Germinal center (tissue), 1 donor: ENCODE results near the gene SLC19A2.
"Not testable (repeated sequence)": the region's sequence is repeated elsewhere in the genome, so short reads cannot be mapped to it uniquely, and the experiment has no call there.

Experiments used
- DNase-seq: peaks from one replicate; pipeline ENCODE4 v3.0.0; 2012; ENCODE audit warnings: mixed read lengths, low spot score

SLC19A2 gene, protein sequence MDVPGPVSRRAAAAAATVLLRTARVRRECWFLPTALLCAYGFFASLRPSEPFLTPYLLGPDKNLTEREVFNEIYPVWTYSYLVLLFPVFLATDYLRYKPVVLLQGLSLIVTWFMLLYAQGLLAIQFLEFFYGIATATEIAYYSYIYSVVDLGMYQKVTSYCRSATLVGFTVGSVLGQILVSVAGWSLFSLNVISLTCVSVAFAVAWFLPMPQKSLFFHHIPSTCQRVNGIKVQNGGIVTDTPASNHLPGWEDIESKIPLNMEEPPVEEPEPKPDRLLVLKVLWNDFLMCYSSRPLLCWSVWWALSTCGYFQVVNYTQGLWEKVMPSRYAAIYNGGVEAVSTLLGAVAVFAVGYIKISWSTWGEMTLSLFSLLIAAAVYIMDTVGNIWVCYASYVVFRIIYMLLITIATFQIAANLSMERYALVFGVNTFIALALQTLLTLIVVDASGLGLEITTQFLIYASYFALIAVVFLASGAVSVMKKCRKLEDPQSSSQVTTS

DNA sequence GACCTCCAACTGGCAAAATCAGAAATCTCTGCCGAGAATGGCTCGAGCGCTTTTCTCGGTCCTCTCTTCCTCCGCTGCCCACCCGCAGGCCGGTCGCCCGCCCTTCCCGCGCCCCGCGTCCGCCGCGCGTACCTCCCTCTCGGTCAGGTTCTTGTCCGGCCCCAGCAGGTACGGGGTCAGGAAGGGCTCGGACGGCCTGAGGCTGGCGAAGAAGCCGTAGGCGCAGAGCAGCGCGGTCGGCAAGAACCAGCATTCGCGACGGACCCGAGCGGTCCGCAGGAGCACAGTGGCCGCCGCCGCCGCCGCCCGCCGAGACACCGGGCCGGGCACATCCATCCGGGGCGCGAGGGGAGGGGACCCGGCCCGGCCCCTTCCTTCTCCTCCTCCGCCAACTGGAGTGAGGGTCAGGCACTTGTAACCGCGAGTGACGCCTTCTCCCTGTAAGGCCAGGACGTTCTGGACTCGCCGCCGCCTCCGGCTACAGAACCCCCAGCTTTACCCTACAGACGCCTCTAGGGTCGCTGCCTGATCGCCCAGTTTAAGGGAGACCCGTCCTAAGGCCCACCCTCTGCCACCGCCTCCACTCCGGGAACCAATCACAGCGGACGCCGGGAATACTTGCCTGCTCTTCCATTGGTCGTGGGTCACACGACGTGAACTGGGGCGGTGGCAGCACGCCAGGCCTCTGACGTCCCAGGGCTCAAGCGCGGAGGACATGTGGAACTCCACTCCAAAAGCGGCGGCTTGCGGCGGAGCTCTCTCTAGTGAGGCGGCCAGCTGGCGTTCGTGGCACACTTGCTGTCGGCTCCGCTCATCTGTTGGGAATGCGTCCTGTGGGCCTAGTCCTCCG lies at the start of gene SLC19A2:
SLC19A2 (minus strand) TSS at position 514 of the 850 bp plus-strand sequence; CDS start at position 336, 178 bp downstream.
- peak; percentile 99 for DNase-seq

DNA sequence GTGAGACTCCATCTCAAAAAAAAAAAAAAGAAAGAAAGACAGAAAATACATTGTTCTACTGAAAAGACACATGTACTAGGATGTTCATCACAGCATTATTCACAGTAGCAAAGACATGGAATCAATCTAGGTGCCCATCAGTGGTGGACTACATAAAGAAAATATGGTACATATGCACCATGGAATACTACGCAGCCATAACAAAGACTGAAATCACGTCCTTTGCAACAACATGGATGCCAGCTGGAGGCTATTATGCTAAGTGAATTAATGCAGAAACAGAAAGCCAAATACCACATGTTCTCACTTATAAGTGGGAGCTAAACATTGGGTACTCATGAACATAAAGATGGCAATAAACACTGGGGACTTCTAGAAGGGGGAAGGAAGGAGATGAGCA lies 48.9 kb upstream of the SLC19A2 start:
- no peak for DNase-seq

DNA sequence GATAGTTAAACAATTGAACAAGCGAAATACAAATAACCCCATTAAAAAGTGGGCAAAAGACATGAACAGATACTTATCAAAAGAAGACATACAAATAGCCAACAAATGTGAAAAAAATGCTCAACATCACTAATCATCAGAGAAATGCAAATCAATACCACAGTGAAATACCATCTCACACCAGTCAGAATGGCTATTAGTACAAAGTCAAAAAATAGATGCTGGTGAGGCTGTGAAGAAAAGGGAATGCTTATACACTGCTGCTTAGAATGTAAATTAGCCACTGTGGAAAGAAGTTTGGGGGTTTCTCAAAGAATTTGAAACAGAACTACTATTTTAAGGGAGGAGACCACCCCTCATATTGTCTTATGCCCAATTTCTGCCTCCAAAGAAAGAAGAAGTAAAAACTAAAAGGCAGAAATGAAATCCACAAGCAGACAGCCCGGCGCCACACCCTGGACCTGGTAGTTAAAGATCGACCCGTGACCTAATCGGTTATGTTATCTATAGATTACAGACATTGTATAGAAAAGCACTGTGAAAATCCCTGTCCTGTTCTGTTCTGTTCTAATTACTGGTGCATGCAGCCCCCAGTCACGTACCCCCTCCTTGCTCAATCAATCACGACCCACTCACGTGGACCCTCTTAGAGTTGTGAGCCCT lies 47.9 kb upstream of the SLC19A2 start:
- DNase-seq: not testable (repeated sequence)

DNA sequence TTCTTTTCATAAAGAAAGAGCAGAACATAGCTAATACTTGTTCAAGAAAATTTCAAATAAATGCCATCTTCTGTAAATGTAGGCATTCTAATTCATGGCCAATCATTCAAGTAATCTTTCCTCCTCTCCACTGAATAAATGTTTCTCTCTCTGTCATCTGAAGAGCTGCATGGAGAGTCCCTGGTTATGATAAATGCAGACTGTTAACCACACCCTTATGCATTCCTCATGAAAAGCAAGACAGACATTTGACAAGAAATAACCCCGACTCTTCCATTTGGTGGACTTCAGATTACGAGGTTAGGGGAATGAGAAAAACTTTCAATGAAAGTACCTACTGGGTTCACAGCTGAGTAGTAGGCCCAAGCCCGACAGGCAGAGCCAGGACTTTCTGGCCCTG lies 44.7 kb upstream of the SLC19A2 start:
- no peak for DNase-seq

DNA sequence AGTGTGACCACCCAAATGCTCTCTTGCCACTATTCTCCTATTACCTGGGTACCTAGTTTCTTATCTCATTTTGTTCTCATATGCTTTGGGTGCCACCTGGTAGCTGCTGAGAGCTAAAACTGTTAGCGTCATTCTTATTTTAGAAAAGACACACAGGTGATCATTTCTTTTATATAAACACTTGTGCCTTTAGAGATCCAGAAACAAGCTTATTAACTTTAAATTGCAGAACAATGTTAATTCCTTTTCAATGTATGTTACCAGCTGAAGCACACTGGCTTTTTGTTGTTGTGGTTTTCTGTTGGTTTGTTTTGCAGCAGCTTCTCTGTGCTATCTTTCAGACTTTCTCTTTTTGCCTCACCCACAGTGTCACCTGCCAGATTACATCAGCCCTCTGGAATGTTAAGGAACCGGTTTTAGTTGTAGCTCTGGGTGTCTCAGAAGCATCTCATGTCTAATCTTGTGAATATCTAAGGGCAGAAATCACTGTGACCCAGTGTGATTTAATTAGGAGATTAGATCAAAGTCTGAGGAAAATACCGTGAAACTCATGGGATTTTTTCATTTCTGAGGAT lies 43.4 kb upstream of the SLC19A2 start:
- no peak for DNase-seq

GRCh38 chr1:169528215-169529067 lies 42.7 kb upstream of the SLC19A2 start:
- DNase-seq: no peak

DNA sequence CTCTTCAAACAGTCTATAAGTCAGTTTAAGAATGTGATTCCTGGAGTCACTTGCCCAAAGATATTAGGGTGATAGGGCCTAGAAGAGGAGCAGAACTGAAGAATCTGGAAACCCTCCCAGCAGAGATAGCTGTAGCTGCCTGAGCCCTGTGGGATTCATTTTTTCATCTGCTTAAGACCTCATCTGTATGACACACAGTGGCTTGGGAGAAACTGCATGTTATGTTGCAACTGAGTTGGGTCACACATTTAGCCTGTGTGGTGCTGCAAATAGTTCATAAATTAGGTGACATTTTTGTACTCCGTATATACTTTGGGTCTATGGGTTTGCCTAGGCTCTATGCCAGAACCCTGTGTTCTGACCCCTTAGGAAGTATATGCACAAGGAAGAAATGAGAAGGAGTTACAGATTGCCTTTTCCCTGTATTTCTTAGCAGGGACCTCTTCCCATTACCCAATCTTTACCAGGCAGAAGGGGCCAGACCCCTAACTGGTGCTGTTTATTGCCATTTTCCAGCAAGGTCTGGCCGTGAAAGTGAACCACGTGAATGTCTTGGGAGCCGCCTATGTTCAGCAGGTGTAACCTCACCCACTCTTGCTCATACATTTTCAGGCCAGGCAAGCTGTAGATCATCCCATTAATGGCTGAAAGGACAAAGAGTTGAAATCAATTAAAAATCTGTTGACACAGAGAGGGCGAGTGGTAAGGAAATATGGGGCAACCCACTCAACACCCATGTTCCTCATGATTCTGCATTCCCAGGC lies 41.9 kb upstream of the SLC19A2 start:
- DNase-seq: no peak

- no peak for DNase-seq
Observed at GRCh38 chr1:169527001-169527400, 41.3 kb upstream of the SLC19A2 start.

DNA sequence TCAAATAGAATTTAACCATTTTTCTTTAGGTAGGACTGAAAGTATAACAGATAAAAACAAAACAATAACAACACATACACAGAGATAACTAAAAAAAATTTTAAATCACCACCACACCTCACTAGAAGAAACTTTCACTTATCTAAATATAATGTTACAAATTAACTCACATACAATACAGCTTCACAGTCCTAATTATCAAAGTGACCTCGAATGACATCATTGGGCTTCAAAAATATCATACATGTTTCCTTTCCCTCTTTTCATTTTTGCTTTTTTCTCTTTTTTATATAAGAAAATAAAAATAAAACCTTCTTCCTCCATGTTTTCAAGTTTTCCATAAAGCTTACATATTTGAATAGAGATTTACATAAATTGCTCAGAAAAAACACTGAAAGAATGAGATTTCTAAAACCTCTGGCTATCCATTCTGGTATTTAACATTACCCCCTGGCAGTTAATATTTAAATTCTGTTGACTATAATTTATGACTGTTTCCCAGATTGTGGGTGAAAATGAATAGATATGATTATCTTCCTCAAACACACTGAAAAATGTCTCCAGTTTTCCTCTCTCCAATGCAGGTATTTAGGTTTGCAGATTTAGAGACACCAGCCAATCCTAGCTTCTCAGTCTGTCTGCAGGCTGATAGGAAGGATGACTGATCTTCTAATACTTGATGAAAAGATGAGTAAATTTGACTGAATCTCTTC lies 40.5 kb upstream of the SLC19A2 start:
- DNase-seq: no peak

DNA sequence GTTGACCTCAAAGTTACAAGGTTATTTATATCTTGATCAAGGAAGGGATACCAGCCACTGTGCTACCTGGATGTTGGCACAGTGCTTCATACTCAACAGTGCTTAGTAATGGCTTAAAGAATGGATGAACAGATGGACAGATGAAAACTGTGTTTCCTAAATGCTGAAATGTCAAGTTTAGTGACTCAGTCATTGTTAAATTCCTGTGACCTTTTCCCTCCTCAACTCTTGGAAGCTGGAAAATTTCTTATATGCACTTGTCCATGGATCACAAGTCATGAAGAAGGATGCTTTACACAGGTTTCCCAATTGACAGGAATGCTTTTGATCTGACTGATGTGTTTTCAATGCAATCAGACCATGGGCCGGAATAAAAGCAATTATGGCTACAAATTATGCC lies 39.6 kb upstream of the SLC19A2 start:
- DNase-seq: no peak

GRCh38 chr1:169523904-169524303 lies 38.2 kb upstream of the SLC19A2 start:
- no peak for DNase-seq

- DNase-seq: no peak
Observed at GRCh38 chr1:169521226-169521625, 35.5 kb upstream of the SLC19A2 start.

DNA sequence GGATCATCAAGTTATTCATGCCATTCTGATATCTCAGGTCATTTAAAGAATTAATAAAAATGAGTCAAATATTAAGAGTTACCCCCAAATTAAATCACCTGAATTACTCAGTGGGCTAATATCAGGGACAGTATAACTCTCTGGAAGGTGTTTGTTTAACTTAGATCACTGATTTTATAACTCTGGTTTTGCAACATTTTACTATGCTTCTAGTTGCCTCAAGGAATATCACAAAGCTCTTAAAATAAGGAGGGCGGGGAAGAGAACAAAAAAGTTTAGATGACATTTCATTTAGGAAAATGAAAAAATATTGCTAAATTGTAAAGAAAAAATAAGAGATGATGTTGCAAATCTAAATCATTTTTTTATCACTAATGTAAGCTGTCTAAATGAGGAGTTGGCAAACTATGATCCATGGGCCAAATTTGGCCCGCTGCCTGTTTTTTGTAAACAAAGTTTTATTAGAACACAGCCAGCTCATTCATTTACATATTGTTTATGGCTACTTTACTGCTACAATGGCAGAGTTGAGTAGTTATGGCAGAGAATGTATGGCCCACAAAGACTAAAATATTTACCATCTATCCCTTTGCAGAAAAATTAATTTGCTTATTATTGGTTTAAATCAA lies 31.9 kb upstream of the SLC19A2 start:
- no peak for DNase-seq

GRCh38 chr1:169515641-169516040 lies 29.9 kb upstream of the SLC19A2 start:
- DNase-seq: no peak

DNA sequence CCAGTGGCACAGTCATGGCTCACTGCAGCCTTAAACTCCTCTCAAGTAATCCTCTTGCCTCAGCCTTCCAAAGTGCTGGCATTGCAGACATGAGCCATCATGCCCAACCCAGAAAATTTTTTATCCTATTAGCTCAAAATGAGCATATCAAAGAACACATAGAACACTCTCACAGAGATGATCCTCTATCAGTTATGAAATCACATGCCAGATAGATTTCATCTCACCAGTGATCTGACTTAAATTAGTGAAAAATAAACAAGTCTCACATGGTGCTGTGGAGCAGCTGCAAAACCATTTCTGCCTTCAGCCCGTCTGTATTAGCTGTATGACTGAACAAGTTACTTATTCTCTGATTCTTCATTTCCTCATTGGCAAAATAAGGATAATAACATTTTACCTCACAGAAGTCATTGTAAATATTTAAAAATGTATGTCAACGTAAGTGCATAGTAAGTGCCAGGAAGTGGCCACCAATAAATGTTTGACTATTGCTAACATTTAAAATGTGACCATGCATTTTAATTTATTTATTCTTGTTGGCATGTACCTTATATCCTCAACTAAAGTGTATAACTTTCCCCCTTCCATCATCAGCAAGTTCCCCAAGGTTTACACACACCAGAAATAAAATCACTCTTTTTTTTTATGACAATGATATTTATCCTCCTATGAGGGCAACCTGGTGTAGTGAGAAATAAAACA lies 29.0 kb upstream of the SLC19A2 start:
- no peak for DNase-seq

DNA sequence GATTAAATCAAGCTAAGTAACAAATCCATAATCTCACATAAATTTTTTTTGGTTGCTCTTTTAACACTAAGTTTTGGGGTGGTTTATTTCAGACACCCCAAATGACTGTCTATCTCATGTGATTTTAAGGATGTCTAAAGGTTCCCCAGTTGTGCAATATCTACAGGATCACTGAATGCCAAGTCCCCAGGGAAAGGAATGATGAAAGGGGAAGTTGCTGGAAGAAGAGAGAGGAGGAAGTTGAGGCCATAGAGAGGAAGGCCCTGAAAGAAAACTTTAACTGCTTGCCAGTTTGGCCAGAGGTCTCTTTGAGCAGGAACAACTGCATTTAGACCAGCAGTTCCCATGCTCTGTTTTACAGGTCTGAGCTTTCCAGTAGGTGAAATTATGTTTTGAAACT lies 27.5 kb upstream of the SLC19A2 start:
- DNase-seq: no peak

DNA sequence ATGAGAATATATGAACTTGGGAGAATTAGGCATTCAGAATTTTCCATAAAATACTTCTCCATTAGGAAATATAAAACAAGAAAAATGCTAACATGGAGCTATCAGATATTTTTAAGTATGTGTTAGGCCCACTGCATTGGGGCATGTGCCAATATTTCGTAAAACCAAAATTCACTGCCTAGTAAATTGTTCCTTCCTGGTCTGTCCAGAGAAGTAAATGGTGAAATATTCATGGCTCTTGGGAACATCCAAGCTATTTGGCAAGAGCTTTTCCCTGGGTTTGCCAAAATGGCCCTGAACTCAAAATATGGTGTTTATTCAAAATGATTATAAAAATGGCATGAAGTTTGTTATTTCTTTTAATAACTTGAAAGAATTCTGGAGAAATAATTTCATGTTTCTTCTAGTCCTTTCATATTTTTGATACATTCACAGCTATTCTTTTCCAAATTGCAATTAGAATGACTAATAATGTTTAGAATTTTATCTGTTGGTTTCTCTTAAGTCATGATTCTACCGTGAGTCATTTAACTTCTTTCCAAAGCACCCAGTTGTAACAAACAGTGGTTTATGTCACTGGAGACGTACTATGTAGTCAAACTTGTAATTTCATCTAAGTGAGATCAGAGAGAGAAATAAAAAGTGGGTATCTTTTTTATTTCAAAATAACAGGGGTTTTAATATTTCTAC lies 25.7 kb upstream of the SLC19A2 start:
- no peak for DNase-seq

DNA sequence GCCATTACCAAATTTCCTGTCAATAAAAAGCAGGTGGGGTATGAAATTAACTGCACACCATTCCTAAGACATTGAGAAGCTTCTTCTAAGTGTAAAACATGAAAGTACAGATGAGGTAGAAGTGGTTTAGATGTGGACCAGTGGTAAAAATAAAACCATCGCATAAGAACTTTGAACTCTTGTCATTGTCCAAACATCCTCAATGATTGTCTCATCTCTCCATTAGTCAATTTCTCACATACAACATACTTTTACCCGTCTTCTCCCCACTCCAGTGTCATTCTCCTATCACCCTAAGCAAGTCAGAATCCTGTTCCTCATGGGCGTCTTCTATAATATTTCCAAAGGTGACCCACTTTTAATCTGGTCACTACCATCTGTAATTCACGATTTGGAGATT lies 24.3 kb upstream of the SLC19A2 start:
- DNase-seq: no peak
